IMR-90 (cell line): ENCODE results near the gene SPTB. TPM values are rescaled to one million over a fixed set of nuclear protein-coding genes. Genes with fewer than 3 reads are reported as not detected.

Experiments
- ATAC-seq: fragments of 200-7000 bp; cut with Tn5 transposase; 2 replicates; pipeline ENCODE4 v1.9.1; 2020; ENCODE audit warnings: low read depth, mild to moderate bottlenecking, moderate library complexity
- BruUV-seq: library from RNA; stranded (reverse); fragments of 400-500 nt; replicated peaks from 2 replicates; lab custom pipeline; 2021; lab: Mats Ljungman, UMichigan
- CTCF ChIA-PET: fragments of 300-600 bp; formaldehyde crosslinking; extraction: SDS; loops from one replicate; lab custom pipeline; 2021; ENCODE audit warnings: antibody characterized with exemption; lab: Yijun Ruan, JAX
- POLR2A ChIA-PET: fragments of 300-600 bp; sonication (Branson Sonifier 250); formaldehyde crosslinking; loops from one replicate; lab custom pipeline; 2022; ENCODE audit warnings: antibody characterized with exemption; ENCODE audit not compliant: unreplicated experiment; lab: Charles Lee
- DNase-seq: peaks from one replicate; pipeline ENCODE4 v3.0.0; 2013
- H2AFZ ChIP-seq: replicated peaks from 2 replicates; pipeline ENCODE3; 2013; ENCODE audit warnings: low read length, mild to moderate bottlenecking; ENCODE audit not compliant: poor library complexity
- H2AK5ac ChIP-seq: 2 replicates; pipeline ENCODE4 v1.6.1; 2013; ENCODE audit warnings: low read depth, low read length, inconsistent platforms
- H2AK9ac ChIP-seq: replicated peaks from 2 replicates; pipeline ENCODE3; 2013; ENCODE audit warnings: mild to moderate bottlenecking, low read depth, low read length, moderate library complexity; ENCODE audit not compliant: poor library complexity
- H2BK120ac ChIP-seq: 2 replicates; pipeline ENCODE4 v1.6.1; 2013; ENCODE audit warnings: low read depth, low read length, inconsistent platforms
- H2BK15ac ChIP-seq: 3 replicates; pipeline ENCODE4 v1.6.1; 2013; ENCODE audit warnings: low read depth, low read length, inconsistent platforms
- H2BK20ac ChIP-seq: 2 replicates; pipeline ENCODE4 v1.6.1; 2013; ENCODE audit warnings: low read depth, mild to moderate bottlenecking, inconsistent platforms, low read length, moderate library complexity
- H2BK5ac ChIP-seq: 2 replicates; pipeline ENCODE4 v1.6.1; 2013; ENCODE audit warnings: mild to moderate bottlenecking, low read depth, low read length, inconsistent platforms; ENCODE audit not compliant: poor library complexity, severe bottlenecking
- H3K14ac ChIP-seq: replicated peaks from 2 replicates; pipeline ENCODE4 v1.6.1; 2013; ENCODE audit warnings: low read depth, low read length, inconsistent platforms
- H3K18ac ChIP-seq: 2 replicates; pipeline ENCODE4 v1.6.1; 2013; ENCODE audit warnings: low read depth, low read length, control low read depth
- H3K23ac ChIP-seq: 2 replicates; pipeline ENCODE4 v1.6.1; 2013; ENCODE audit warnings: low read depth, low read length, inconsistent platforms
- H3K27ac ChIP-seq: 2 replicates; pipeline ENCODE4 v1.5.1; 2013; ENCODE audit warnings: mild to moderate bottlenecking, control low read depth, low read length; ENCODE audit not compliant: insufficient read depth
- H3K27me3 ChIP-seq: 2 replicates; pipeline ENCODE4 v1.6.1; 2013; ENCODE audit warnings: low read length; ENCODE audit not compliant: control insufficient read depth, insufficient read depth
- H3K36me3 ChIP-seq: 2 replicates; pipeline ENCODE4 v1.6.1; 2013; ENCODE audit warnings: low read length, mixed read lengths; ENCODE audit not compliant: control insufficient read depth, insufficient read depth
- H3K4ac ChIP-seq: 2 replicates; pipeline ENCODE4 v1.6.1; 2013; ENCODE audit warnings: low read depth, low read length, inconsistent platforms
- H3K4me1 ChIP-seq: 2 replicates; pipeline ENCODE4 v1.6.1; 2013; ENCODE audit warnings: low read length, mixed read lengths; ENCODE audit not compliant: control insufficient read depth, insufficient read depth
- H3K4me2 ChIP-seq: 2 replicates; pipeline ENCODE4 v1.6.1; 2013; ENCODE audit warnings: low read depth, mild to moderate bottlenecking, control low read depth, low read length, moderate library complexity
- H3K4me3 ChIP-seq: 2 replicates; pipeline ENCODE4 v1.5.1; 2013; ENCODE audit warnings: low read depth, mild to moderate bottlenecking, control low read depth, low read length, moderate library complexity; ENCODE audit not compliant: insufficient read depth
- H3K56ac ChIP-seq: 2 replicates; pipeline ENCODE4 v1.6.1; 2013; ENCODE audit warnings: low read length, inconsistent platforms; ENCODE audit not compliant: insufficient read depth; ENCODE audit errors: extremely low read depth
- H3K79me1 ChIP-seq, 2 experiments: 2 replicates each; pipeline ENCODE4 v1.6.1; 2013; ENCODE audit warnings: low read length in 2 of 2, inconsistent platforms in 1 of 2, low read depth in 1 of 2
- H3K9ac ChIP-seq: 2 replicates; pipeline ENCODE4 v1.6.1; 2013; ENCODE audit warnings: low read depth, low read length, control low read depth
- H3K9me1 ChIP-seq: 2 replicates; pipeline ENCODE4 v1.6.1; 2013; ENCODE audit warnings: low read length, inconsistent platforms; ENCODE audit not compliant: insufficient read depth
- H3K9me3 ChIP-seq: 2 replicates; pipeline ENCODE4 v1.6.1; 2013; ENCODE audit warnings: low read length; ENCODE audit not compliant: control insufficient read depth, insufficient read depth
- H4K20me1 ChIP-seq: 2 replicates; pipeline ENCODE4 v1.6.1; 2013; ENCODE audit warnings: low read length, inconsistent platforms; ENCODE audit not compliant: insufficient read depth
- H4K5ac ChIP-seq: 2 replicates; pipeline ENCODE4 v1.6.1; 2013; ENCODE audit warnings: mild to moderate bottlenecking, low read depth, low read length, control low read depth
- H4K8ac ChIP-seq, 2 experiments: 2 replicates each; pipeline ENCODE4 v1.6.1; 2013; ENCODE audit warnings: low read depth in 2 of 2, low read length in 2 of 2, control low read depth in 1 of 2, inconsistent platforms in 1 of 2
- H4K91ac ChIP-seq: 2 replicates; pipeline ENCODE4 v1.6.1; 2013; ENCODE audit warnings: low read depth, low read length, inconsistent platforms; ENCODE audit not compliant: insufficient read depth
- SMC3 ChIP-seq: fragments of 150-350 bp; IDR thresholded peaks from 2 replicates; pipeline ENCODE4 v1.6.1; 2016; ENCODE audit warnings: low read depth, mild to moderate bottlenecking, antibody characterized with exemption, low read length, moderate library complexity
- WGBS, 2 experiments: methylation state at CpG; one replicate each; pipeline versions ENCODE4 v1.1.5 to v1.1.7; 2013; ENCODE audit warnings: missing lambda C conversion rate in 2 of 2; ENCODE audit not compliant: insufficient read length in 1 of 2; ENCODE audit errors: extremely low coverage in 2 of 2; 5-methylcytosine and 5-hydroxymethylcytosine counted together
- dilution Hi-C: fragments of 300-500 bp; cut with HindIII; formaldehyde crosslinking; loops from one replicate; pipeline ENCODE4 v1.14.3; 2018; ENCODE audit warnings: low sequenced_read_pairs; ENCODE audit not compliant: unreplicated experiment
- in situ Hi-C: fragments of 300-500 bp; cut with MboI; formaldehyde crosslinking; loops from 3 replicates; pipeline ENCODE4 v1.14.3; 2019; ENCODE audit warnings: low sequenced_read_pairs, inconsistent platforms, mixed read lengths
- intact Hi-C: fragments of 100-400 bp; cut with micrococcal nuclease; formaldehyde crosslinking; loops from 2 replicates; pipeline ENCODE4 v1.10.0; 2022
- polyA plus RNA-seq, 3 experiments: library from polyadenylated mRNA; depleted of rRNA; stranded (reverse); fragments of >200 nt; gene quantifications; 2 replicates each; pipeline ENCODE4 v1.2.3, GENCODE V29; 2012; ENCODE audit warnings: low replicate concordance in 1 of 3
- total RNA-seq: library from RNA; depleted of rRNA; stranded (reverse); fragments of >200 nt; gene quantifications from 2 replicates; pipeline ENCODE4 v1.2.3, GENCODE V29; 2012

The SPTB gene
- total and polyA plus RNA-seq, 2 of the 4 experiments (the other 2 are of a cell fraction), result under 0.01 to 0.07 TPM

DNA sequence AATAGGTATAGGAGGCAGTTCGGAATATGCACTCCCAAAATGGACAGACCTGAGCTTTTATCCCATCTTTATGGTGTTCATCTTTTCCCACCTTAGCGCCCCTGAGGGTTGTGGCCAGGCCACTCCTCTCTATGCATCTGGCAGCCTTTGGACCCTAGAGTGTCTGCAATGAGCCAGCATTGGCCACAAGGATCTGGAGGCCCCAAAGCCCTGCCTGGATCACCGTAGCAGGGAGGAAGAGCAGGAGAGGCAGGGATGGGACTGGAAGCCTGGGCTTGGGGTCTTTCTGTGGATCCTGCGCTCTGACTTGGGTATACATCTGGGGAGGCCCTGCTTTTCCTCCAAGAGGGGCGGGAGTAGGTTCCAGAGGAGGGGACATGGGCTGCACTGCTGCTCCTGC lies 123.0 kb downstream of the SPTB start:
- TF ChIP-seq SMC3, result no peak
- Histone ChIP-seq H4K5ac (no peak overlapping the region), H3K27ac (no peak overlapping the region), H2AK9ac (no peak overlapping the region), H2AFZ (no peak overlapping the region), H3K4ac (no peak overlapping the region), H4K8ac (no peak overlapping the region), H3K23ac (no peak overlapping the region), H3K36me3 (no peaks in the 10 kb centered on the region), H3K9me1 (peaks cover 26% of the 10 kb centered on the region), H3K9ac (no peak overlapping the region), H3K79me1 (no peaks in the 10 kb centered on the region), H3K4me3 (no peak overlapping the region), H2AK5ac (peak overlapping the region; percentile 27), H3K56ac (no peak overlapping the region), H4K20me1 (no peaks in the 10 kb centered on the region), H3K9me3 (0 out of 2 replicates have a peak, but pooled peaks cover 2% of the 10 kb centered on the region), H3K4me1 (peaks cover 32% of the 10 kb centered on the region), H2BK120ac (no peak overlapping the region), H4K91ac (no peak overlapping the region), H2BK15ac (no peak overlapping the region), H3K27me3 (peaks cover 8% of the 10 kb centered on the region; the same call in 1 of the 2 replicates), H2BK5ac (no peak overlapping the region), H3K18ac (no peak overlapping the region), H2BK20ac (no peak overlapping the region), H3K14ac (no peak overlapping the region), H3K4me2 (no peak overlapping the region)
- no peak for DNase-seq
- dilution Hi-C loops, result no loop called here
- ChIA-PET POLR2A (no interaction called here), CTCF (no interaction called here)
- WGBS, 2 experiments, result 78% methylated on average over 1 of the region's 5 CpGs; no CpG with 5 or more reads in 1 of the 2 experiments
- no TSS peak for BruUV-seq
- in situ Hi-C loops, result no loop called here
- intact Hi-C loops, result no loop called here
- no peak for ATAC-seq
